SK-N-MC (cell line): ENCODE data around the gene PLA2G4B.

Source experiments
- DNase-seq: peaks from one replicate; pipeline ENCODE4 v3.0.0-alpha.2; 2011; ENCODE audit warnings: low read depth, low spot score
- H3K27ac ChIP-seq: fragments of 200-600 bp; sonication (generic); 2 replicates; pipeline ENCODE4 v1.5.1; 2016; ENCODE audit warnings: mixed run types
- H3K36me3 ChIP-seq: fragments of 200-600 bp; sonication (generic); 2 replicates; pipeline ENCODE4 v1.6.1; 2017; ENCODE audit warnings: antibody characterized with exemption, low read length, mixed read lengths; ENCODE audit not compliant: insufficient read depth
- H3K4me3 ChIP-seq: fragments of 200-600 bp; sonication (generic); 2 replicates; pipeline ENCODE4 v1.5.1; 2016
- H3K9ac ChIP-seq: fragments of 200-600 bp; sonication (generic); 2 replicates; pipeline ENCODE4 v1.8.0; 2017; ENCODE audit warnings: mixed run types, mixed read lengths; ENCODE audit not compliant: insufficient read length
- H3K9me3 ChIP-seq: fragments of 200-600 bp; sonication (generic); 2 replicates; pipeline ENCODE4 v1.6.1; 2017; ENCODE audit warnings: low read depth, mild to moderate bottlenecking, antibody characterized with exemption, low read length, moderate library complexity, mixed read lengths
- EZH2 ChIP-seq: fragments of 200-600 bp; sonication (generic); IDR thresholded peaks from one replicate; pipeline ENCODE4 v1.6.1; 2017; ENCODE audit warnings: antibody characterized with exemption
- FOXP2 ChIP-seq: optimal IDR thresholded peaks from 2 replicates; pipeline ENCODE3; 2011; ENCODE audit warnings: mild to moderate bottlenecking, moderate library complexity; ENCODE audit not compliant: insufficient read depth; ENCODE audit errors: extremely low read length, control extremely low read depth
- POLR2AphosphoS5 ChIP-seq: IDR thresholded peaks from 2 replicates; pipeline ENCODE4 v1.6.1; 2012; ENCODE audit warnings: mild to moderate bottlenecking, low read depth, low read length, borderline replicate concordance

Gene PLA2G4B

GRCh38 chr15:41836713-41837454, 1.8 kb upstream of the PLA2G4B start:
- no peak overlapping the region for H3K9ac ChIP-seq
- no peaks in the 10 kb centered on the region for H3K9me3 ChIP-seq
- H3K27ac ChIP-seq, result no peak overlapping the region
- no peak for DNase-seq
- no peak overlapping the region for H3K4me3 ChIP-seq
- H3K36me3 ChIP-seq, result no peaks in the 10 kb centered on the region
- TF ChIP-seq FOXP2 (no peak), POLR2AphosphoS5 (no peak), EZH2 (no peak)

GRCh38 chr15:41839781-41840491, 1.3 kb downstream of the PLA2G4B start:
- TF ChIP-seq FOXP2 (no peak), EZH2 (no peak), POLR2AphosphoS5 (no peak)
- no peak overlapping the region for H3K9ac ChIP-seq
- no peak for DNase-seq
- H3K4me3 ChIP-seq, result no peak overlapping the region
- no peak overlapping the region for H3K27ac ChIP-seq
- H3K36me3 ChIP-seq, result no peaks in the 10 kb centered on the region
- no peaks in the 10 kb centered on the region for H3K9me3 ChIP-seq

DNA sequence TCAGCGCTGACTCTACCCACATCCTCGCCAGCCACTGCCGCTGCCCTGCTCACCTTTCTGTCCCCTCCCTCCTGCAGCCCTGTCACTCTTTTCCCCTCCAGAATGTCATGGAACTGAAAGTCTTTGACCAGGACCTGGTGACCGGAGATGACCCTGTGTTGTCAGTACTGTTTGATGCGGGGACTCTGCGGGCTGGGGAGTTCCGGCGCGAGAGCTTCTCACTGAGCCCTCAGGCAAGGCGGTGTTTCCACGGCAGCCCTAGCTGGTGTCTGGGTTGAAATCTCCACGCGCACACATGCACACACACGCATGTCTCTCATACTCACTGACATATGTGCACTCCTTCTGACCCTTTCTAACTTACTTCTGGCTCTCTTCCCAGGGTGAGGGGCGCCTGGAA, 2.0 kb downstream of the PLA2G4B start:
- H3K27ac ChIP-seq, result no peak overlapping the region
- TF ChIP-seq EZH2, result no peak
- H3K36me3 ChIP-seq, result no peaks in the 10 kb centered on the region
- DNase-seq, result no peak
- H3K4me3 ChIP-seq, result no peak overlapping the region
- no peaks in the 10 kb centered on the region for H3K9me3 ChIP-seq
- no peak overlapping the region for H3K9ac ChIP-seq

DNA sequence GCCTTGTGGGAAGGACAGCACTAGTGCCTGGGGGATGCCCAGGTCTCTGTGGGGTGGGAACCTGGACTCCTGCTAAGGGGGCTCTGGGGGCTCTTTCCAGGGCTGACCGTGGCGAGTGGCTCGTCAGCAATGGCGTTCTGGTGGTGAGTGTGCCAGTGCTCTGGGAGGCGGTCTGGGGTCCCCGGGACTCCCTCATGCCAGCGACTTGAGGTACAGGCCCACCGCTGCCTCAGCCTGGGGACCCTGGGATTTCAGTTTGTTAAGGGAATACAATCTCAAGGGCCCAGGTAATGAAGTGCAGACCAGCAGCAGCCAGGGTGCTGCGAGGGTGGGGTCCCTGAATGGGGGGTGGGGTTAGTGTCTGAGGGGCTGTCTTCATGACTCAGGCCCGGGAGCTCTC, 2.5 kb downstream of the PLA2G4B start:
- no peak overlapping the region for H3K27ac ChIP-seq
- no peak overlapping the region for H3K4me3 ChIP-seq
- DNase-seq, result no peak
- TF ChIP-seq EZH2, result no peak
- TF ChIP-seq POLR2AphosphoS5, result no peak
- TF ChIP-seq FOXP2, result no peak
- H3K36me3 ChIP-seq, result no peaks in the 10 kb centered on the region
- H3K9ac ChIP-seq, result no peak overlapping the region
- no peaks in the 10 kb centered on the region for H3K9me3 ChIP-seq

DNA sequence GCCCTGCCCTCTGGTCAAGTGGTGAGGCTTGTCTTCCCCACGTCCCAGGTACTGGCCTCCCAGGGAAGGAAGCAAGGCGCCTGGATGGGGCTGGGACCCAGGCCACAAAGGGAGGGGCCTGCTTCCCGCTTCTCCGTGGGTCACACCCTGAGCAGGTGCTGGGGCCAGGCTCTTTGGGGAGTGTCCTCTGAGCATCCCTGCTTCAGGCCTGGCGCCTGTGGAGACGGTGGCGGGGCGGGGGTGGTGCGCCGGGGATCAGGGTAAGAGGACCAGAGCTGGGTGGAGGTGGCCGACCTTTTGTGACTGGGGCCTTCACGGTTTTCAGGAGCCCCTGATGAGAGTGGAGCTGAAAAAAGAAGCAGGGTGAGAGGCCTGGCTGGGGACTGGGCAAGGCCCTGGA, 3.6 kb downstream of the PLA2G4B start:
- Histone ChIP-seq H3K36me3 (no peaks in the 10 kb centered on the region), H3K4me3 (no peak overlapping the region), H3K9ac (no peak overlapping the region)

DNA sequence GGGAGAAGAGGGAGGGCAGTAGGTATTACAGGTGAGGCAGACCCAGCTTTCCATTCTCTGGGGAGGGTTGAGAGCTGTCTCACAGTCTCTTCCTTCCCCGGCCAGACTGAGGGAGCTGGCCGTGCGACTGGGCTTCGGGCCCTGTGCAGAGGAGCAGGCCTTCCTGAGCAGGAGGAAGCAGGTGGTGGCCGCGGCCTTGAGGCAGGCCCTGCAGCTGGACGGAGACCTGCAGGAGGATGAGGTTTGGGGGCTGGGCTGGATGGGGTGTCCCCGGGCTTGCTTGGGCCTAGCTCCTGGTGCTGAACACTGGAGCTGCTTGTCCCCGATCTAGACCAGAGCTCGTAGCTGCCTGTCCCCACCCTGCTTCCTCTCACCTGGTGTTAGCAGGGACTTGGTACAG, 4.9 kb downstream of the PLA2G4B start:
- Histone ChIP-seq H3K9me3 (no peaks in the 10 kb centered on the region), H3K36me3 (no peaks in the 10 kb centered on the region), H3K9ac (no peak overlapping the region), H3K4me3 (no peak overlapping the region), H3K27ac (no peak overlapping the region)
- no peak for DNase-seq
- no peak for TF ChIP-seq EZH2

More for the DNA sequence above, 3.6 kb downstream of the PLA2G4B start:
- DNase-seq, result no peak
- H3K9me3 ChIP-seq, result no peaks in the 10 kb centered on the region
- TF ChIP-seq FOXP2 (no peak), EZH2 (no peak), POLR2AphosphoS5 (no peak)
- no peak overlapping the region for H3K27ac ChIP-seq

DNA sequence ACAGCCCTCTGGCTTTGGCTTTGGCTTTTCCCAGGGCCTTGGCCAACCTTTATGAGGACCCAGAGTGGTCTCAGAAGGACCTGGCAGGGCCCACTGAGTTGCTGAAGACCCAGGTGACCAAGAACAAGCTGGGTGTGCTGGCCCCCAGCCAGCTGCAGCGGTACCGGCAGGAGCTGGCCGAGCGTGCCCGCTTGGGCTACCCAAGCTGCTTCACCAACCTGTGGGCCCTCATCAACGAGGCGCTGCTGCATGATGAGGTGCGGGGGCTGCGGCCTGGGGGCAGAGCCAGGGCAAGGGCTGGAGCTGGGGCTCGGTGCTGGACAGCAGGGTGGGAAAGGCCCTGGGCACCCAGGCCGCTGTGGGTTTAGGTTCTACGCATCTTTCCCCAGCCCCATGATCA, 6.2 kb downstream of the PLA2G4B start:
- Histone ChIP-seq H3K27ac (no peak overlapping the region), H3K4me3 (no peak overlapping the region), H3K36me3 (no peaks in the 10 kb centered on the region), H3K9ac (no peak overlapping the region), H3K9me3 (no peaks in the 10 kb centered on the region)
- DNase-seq, result no peak
- no peak for TF ChIP-seq POLR2AphosphoS5
- TF ChIP-seq EZH2, result no peak
- no peak for TF ChIP-seq FOXP2

- no peak for TF ChIP-seq POLR2AphosphoS5
- H3K4me3 ChIP-seq, result no peak overlapping the region
- H3K9me3 ChIP-seq, result no peaks in the 10 kb centered on the region
- H3K27ac ChIP-seq, result no peak overlapping the region
- no peak for DNase-seq
- no peaks in the 10 kb centered on the region for H3K36me3 ChIP-seq
- no peak overlapping the region for H3K9ac ChIP-seq
These were observed 8.6 kb downstream of the PLA2G4B start for GRCh38 chr15:41847206-41847605.

DNA sequence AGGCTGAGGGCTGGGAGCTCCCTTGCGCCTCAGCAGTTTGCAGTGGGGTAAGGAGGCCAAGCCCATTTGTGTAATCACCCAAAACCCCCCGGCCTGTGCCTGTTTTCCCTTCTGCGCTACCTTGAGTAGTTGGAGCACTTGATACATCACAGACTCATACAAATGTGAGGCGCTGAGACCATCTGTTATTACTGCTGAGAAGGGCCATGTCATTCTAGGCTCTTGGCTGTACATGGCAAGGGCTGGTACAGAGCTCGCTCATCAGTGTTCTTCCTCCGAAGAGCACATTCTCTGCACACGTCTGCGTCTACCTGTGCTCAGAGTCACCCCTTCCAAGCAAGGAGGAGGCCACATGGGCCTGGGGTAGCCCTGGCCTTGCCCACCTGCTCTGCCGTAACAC, 9.3 kb downstream of the PLA2G4B start:
- Histone ChIP-seq H3K27ac (no peak overlapping the region), H3K9me3 (no peaks in the 10 kb centered on the region), H3K9ac (no peak overlapping the region), H3K36me3 (no peaks in the 10 kb centered on the region), H3K4me3 (no peak overlapping the region)
- DNase-seq, result no peak
- TF ChIP-seq FOXP2 (no peak), POLR2AphosphoS5 (no peak), EZH2 (no peak)
